ENCODE data around the gene COA3.

DNA sequence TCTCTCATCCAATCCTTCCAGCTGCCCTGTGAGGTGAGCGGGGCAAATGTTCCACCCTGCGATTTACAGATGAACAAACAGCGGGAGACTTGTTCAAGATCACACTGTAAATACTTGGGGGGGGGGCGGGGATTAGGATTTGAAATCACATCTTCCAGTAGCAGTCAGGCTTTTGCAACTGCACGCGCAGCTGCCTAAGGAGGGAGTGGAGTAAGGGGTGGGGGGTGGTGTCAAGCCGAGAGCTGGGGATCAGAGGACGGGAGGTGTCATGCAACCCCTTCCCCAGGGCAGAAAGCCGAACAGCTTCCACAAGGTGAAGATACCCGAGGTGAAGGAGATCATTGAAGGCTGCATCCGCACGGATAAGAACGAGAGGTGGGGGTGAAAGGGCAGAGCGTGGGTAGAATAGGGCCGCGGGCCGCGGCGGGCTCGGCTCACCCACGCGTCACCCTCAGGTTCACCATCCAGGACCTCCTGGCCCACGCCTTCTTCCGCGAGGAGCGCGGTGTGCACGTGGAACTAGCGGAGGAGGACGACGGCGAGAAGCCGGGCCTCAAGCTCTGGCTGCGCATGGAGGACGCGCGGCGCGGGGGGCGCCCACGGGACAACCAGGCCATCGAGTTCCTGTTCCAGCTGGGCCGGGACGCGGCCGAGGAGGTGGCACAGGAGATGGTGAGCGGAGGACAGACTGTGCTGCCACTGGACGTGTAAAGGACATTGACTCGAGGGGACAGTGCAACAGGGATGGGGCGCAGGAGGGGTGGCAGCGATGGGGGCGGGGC is 13.5 kb downstream of the COA3 start:
- TF ChIP-seq, protein P1, sequence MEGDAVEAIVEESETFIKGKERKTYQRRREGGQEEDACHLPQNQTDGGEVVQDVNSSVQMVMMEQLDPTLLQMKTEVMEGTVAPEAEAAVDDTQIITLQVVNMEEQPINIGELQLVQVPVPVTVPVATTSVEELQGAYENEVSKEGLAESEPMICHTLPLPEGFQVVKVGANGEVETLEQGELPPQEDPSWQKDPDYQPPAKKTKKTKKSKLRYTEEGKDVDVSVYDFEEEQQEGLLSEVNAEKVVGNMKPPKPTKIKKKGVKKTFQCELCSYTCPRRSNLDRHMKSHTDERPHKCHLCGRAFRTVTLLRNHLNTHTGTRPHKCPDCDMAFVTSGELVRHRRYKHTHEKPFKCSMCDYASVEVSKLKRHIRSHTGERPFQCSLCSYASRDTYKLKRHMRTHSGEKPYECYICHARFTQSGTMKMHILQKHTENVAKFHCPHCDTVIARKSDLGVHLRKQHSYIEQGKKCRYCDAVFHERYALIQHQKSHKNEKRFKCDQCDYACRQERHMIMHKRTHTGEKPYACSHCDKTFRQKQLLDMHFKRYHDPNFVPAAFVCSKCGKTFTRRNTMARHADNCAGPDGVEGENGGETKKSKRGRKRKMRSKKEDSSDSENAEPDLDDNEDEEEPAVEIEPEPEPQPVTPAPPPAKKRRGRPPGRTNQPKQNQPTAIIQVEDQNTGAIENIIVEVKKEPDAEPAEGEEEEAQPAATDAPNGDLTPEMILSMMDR (IDR thresholded peaks at IDR 0.05): no peak
- no peak for TF ChIP-seq POLR2A (IDR thresholded peaks at IDR 0.05)
- no peak for TF ChIP-seq POLR2AphosphoS5 (IDR thresholded peaks at IDR 0.05)
- no peak for TF ChIP-seq EP300 (IDR thresholded peaks at IDR 0.05; ENCODE audit: low read depth)
